Activated T-cell treated with anti-CD3 and anti-CD28 coated beads for 4 hours (primary cell): Measurements from ENCODE around the gene AASDH.
"Not testable (repeated sequence)": the region's sequence is repeated elsewhere in the genome, so short reads cannot be mapped to it uniquely, and the experiment has no call there.

Source experiments
- DNase-seq: peaks from one replicate; pipeline ENCODE4 v3.0.0-alpha.2; 2020

AASDH gene

GRCh38 chr4:56388306-56388705, 1.0 kb upstream of the AASDH start:
- DNase-seq: no peak

GRCh38 chr4:56386091-56386490, 1.2 kb downstream of the AASDH start:
- DNase-seq: no peak

GRCh38 chr4:56375458-56375857, 11.8 kb downstream of the AASDH start:
- DNase-seq: no peak

GRCh38 chr4:56374956-56375355, 12.3 kb downstream of the AASDH start:
- DNase-seq: no peak

- no peak for DNase-seq
Measured at GRCh38 chr4:56372774-56373173, 14.5 kb downstream of the AASDH start.

GRCh38 chr4:56371426-56372220, 15.7 kb downstream of the AASDH start:
- DNase-seq: no peak

- no peak for DNase-seq
Measured at GRCh38 chr4:56370377-56370776, 16.9 kb downstream of the AASDH start.

- DNase-seq: not testable (repeated sequence)
Measured at GRCh38 chr4:56362981-56363380, 24.3 kb downstream of the AASDH start.

- DNase-seq: no peak
Measured at GRCh38 chr4:56360071-56360470, 27.2 kb downstream of the AASDH start.

GRCh38 chr4:56356650-56357049, 30.6 kb downstream of the AASDH start:
- no peak for DNase-seq

GRCh38 chr4:56348576-56348975, 38.7 kb downstream of the AASDH start:
- DNase-seq: no peak

GRCh38 chr4:56345458-56345857, 41.8 kb downstream of the AASDH start:
- no peak for DNase-seq

GRCh38 chr4:56342746-56343145, 44.5 kb downstream of the AASDH start:
- DNase-seq: no peak

- no peak for DNase-seq
Measured at GRCh38 chr4:56330691-56331090, 56.6 kb downstream of the AASDH start.

- no peak for DNase-seq
Measured at GRCh38 chr4:56326363-56326762, 60.9 kb downstream of the AASDH start.

GRCh38 chr4:56324011-56324610, 63.2 kb downstream of the AASDH start:
- DNase-seq: no peak

- no peak for DNase-seq
Measured at GRCh38 chr4:56323327-56323726, 64.0 kb downstream of the AASDH start.

GRCh38 chr4:56321251-56321650, 66.0 kb downstream of the AASDH start:
- DNase-seq: no peak

GRCh38 chr4:56320293-56320692, 67.0 kb downstream of the AASDH start:
- no peak for DNase-seq

GRCh38 chr4:56318555-56318954, 68.7 kb downstream of the AASDH start:
- DNase-seq: no peak

GRCh38 chr4:56317749-56318148, 69.5 kb downstream of the AASDH start:
- DNase-seq: no peak

GRCh38 chr4:56316011-56316650, 71.2 kb downstream of the AASDH start:
- no peak for DNase-seq

- DNase-seq: no peak
Measured at GRCh38 chr4:56315543-56315942, 71.7 kb downstream of the AASDH start.

GRCh38 chr4:56315041-56315440, 72.2 kb downstream of the AASDH start:
- DNase-seq: no peak
